ENCODE results near the gene BCL2L13.
"Not testable (repeated sequence)": the region's sequence is repeated elsewhere in the genome, so short reads cannot be mapped to it uniquely, and the experiment has no call there.

The BCL2L13 gene

DNA sequence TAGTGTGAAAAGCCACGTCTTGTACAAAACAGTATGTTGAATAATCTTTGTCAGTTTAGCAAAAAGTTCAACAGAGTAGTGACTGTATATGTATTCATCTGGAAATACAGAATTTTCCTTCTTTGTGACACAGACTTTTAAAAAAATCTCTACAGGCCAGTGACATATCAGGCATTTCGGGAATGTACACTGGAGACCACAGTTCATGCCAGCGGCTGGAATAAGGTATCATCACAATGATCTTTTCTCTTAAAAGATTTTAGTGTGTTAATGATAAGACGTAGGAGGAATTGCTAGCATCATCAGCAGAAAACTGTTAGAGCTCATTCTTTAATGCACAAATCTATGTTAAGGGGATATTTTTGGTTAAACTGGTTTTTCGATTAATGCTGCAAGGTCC, 57.4 kb downstream of the BCL2L13 start:
- DNase-seq: no peak

- not testable (repeated sequence) for DNase-seq
Measured at GRCh38 chr22:17697196-17697595, 58.6 kb downstream of the BCL2L13 start.

- DNase-seq: not testable (repeated sequence)
Measured at GRCh38 chr22:17698276-17698675, 59.7 kb downstream of the BCL2L13 start.

GRCh38 chr22:17698948-17699347, 60.4 kb downstream of the BCL2L13 start:
- DNase-seq: no peak

DNA sequence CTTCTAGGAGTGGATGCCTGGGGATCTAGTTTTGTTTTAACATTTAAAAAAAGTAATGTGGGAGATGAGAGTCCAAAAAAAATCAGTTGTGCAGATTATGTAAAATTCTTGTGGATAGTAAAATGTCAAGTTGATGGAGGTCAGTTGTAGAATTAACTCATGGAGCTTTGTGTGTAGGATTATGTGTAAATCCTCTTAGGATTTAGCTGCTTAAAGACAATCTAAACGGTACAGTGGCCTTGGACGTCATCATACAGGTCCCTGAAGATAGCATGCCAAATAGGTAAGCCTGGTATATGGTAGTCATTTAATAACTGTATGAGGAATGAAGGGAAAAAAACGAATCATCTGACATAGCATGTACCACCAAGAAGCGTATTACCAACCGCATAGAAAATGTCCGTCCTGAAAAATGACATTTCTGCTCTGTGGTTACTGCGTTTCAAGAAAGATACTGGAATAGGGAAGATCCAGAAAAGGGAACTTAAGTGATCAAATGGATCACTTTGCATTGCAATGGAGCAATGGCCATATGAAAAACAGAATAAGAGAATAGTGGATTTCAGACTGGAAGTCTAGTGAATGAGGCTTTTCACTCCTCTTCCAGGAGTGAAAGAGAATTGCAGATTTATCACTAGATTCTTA, 61.3 kb downstream of the BCL2L13 start:
- DNase-seq: no peak

GRCh38 chr22:17700778-17701177, 62.2 kb downstream of the BCL2L13 start:
- no peak for DNase-seq

DNA sequence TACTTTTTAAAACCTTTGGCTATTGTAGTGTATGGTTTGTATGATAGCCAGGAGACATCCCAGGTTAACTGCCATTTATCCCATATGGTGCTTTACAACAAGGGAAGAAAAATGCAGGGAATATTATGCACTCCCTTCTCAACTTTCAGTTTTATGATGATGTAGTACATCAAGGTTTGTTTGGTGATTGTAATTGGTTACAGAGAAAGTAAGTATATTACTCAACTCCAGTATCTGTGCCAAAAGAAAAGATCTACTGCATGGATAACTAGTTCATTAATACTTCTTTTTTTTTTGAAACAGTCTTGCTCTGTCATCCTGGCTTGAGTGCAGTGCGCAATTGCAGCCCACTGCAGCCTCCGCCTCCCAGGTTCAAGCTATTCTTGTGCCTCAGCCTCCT, 65.3 kb downstream of the BCL2L13 start:
- no peak for DNase-seq

DNA sequence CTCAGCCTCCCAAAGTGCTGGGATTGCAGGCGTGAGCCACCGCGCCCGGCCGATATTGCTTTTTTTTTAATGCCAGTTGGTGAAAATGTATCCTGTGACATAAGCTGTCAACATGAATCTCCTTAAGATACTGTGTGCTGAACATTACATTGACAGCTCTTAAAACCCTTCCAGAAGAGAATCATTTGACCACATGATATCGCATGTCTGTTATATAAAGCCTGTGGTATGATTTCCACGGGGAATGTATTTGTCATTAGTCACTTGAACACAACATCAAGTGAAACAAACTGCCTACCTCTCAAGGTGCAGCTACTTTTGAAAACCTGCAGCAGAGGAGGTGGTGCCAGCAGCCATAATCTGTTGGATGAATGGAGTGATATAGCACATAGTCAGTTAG, 67.0 kb downstream of the BCL2L13 start:
- no peak for DNase-seq

- DNase-seq: peak; percentile 13
Measured at GRCh38 chr22:17705951-17706900, 67.7 kb downstream of the BCL2L13 start.

- no peak for DNase-seq
Measured at GRCh38 chr22:17706947-17707346, 68.4 kb downstream of the BCL2L13 start.

- no peak for DNase-seq
Measured at GRCh38 chr22:17707526-17707925, 69.0 kb downstream of the BCL2L13 start.

GRCh38 chr22:17710023-17710422, 71.5 kb downstream of the BCL2L13 start:
- DNase-seq: no peak

- DNase-seq: no peak
Measured at GRCh38 chr22:17712441-17712840, 73.9 kb downstream of the BCL2L13 start.

DNA sequence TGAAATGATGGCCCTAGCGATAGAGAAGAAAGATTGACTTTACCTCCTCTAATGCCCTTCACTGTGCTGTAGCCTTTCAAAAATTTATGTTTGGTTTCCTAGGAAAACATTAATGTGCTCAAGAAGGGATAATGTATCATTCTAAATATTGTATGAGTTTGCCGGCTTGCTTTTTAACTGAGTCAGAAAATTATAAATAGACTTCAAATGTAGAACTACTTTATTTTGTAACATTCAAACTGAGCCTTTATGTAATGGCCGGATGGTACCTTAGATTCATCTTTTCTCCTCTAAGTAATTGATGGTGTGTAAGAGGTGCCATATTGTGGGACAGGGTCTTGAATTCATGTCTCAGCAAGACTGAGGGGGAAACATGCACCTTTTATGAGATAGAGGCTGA, 78.0 kb downstream of the BCL2L13 start:
- DNase-seq: no peak

- DNase-seq: no peak
Measured at GRCh38 chr22:17717708-17718107, 79.2 kb downstream of the BCL2L13 start.

DNA sequence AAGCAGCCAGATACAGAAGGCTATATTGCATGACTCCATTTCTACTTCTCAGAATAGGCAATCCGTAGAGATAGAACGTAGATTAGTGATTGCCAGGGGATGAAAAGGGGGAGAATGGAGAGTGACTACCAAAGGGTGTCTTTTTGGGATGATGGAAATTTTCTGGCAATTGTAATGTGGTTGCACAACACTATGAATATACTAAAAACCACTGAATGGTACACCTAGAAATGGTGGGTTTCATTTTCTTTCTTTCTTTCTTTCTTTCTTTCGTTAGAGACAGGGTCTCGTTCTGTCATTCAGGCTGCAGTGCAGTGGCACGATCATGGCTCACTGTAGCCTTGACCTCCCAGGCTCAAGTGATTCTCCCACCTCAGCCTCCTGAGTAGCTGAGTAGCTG, 81.4 kb downstream of the BCL2L13 start:
- DNase-seq: no peak

DNA sequence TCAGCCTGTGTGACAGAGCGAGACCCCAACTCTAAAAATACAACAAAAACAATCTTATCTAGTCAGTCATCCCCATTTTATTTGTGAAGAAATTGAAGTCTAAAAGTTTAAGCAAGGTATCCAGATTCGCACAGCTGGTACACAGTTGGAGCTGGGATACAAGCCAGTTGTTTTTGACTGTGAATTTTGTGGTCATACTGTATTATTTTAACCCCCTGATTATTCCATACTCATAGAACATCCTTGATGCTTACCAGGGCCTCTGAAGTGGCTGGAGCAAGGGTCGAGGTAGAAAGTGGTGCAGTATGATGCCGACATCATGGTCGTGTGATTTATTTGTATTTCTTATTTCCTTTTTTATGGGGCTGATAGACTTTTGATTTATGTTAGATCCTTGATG, 85.7 kb downstream of the BCL2L13 start:
- no peak for DNase-seq

DNA sequence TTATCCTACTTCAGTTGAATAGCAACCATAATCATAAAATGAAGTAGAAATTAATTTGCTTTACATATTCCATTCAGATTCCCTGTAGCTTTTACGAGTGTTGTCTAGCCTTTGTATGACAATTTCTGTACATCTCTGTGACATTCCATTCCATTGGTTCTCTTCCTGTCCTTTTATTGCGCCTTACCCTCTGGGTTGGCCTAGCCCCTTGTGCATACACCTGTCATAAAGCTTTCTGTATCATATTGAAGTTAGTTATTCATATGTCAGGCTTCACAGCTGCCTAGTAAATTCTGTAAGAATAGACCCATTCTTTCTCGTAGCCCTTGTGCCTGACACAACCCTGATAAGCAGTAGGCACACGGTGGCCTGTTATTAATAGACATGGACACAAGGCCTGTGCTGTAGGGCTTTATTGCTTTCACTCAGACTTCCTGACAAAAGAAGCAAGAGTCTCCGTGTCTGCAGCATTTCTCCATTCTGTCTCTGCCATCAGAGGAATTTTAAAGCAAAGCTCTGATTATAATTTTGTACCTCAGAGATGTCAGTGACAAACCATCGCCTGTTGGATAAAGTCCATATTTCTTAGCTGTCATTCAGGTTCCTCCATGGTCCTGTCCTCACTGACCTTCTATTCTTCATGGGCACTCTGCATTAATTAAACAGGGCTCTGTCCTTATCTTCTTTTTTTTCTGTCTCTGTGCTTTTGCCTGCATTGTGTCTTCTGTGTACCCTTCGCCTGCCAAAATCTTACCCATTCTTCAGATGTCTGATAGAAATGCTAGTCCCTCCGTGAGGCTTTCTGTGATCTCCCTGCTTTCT, 86.3 kb downstream of the BCL2L13 start:
- no peak for DNase-seq

GRCh38 chr22:17725500-17725796, 86.9 kb downstream of the BCL2L13 start:
- no peak for DNase-seq

- no peak for DNase-seq
Measured at GRCh38 chr22:17726006-17726927, 87.7 kb downstream of the BCL2L13 start.

GRCh38 chr22:17726928-17727897, 88.7 kb downstream of the BCL2L13 start:
- DNase-seq: no peak

Measured in stimulated activated CD4-positive, alpha-beta T cell treated with anti-CD3 and anti-CD28 coated beads, Interleukin-12 subunit alpha, Interleukin-12 subunit beta, amount 100 ng/mL, for 4 hours (primary cell).